GM13976 (cell line): ENCODE measurements around the gene C14orf180.

Experiments used
- DNase-seq: peaks from one replicate; pipeline ENCODE4 v3.0.0; 2012; ENCODE audit warnings: low spot score
- CTCF ChIP-seq: IDR thresholded peaks from 2 replicates; pipeline ENCODE4 v1.5.1; 2012; ENCODE audit warnings: borderline replicate concordance, mild to moderate bottlenecking; ENCODE audit not compliant: insufficient read depth; ENCODE audit errors: extremely low read depth, missing control alignments, control extremely low read depth
- in situ Hi-C: fragments of 300-500 bp; cut with MboI; formaldehyde crosslinking; loops from one replicate; pipeline ENCODE4 v1.12.0; 2022; ENCODE audit warnings: low sequenced_read_pairs, mixed read lengths, inconsistent platforms; ENCODE audit not compliant: unreplicated experiment

The C14orf180 gene

GRCh38 chr14:104572668-104573067 is 6.9 kb upstream of the C14orf180 start:
- no peak for TF ChIP-seq CTCF
- no peak for DNase-seq
- in situ Hi-C loops = no loop called here

- DNase-seq = no peak
- in situ Hi-C loops = no loop called here
- no peak for TF ChIP-seq CTCF
Observed at GRCh38 chr14:104573930-104574329, 5.6 kb upstream of the C14orf180 start.

- DNase-seq = no peak
- in situ Hi-C loops = no loop called here
- no peak for TF ChIP-seq CTCF
Observed at GRCh38 chr14:104574536-104574935, 5.0 kb upstream of the C14orf180 start.

- DNase-seq = no peak
- in situ Hi-C loops = no loop called here
- TF ChIP-seq CTCF = no peak
Observed at GRCh38 chr14:104574978-104575583, 4.5 kb upstream of the C14orf180 start.

- in situ Hi-C loops = no loop called here
- no peak for DNase-seq
- no peak for TF ChIP-seq CTCF
Observed at GRCh38 chr14:104576232-104576969, 3.2 kb upstream of the C14orf180 start.

GRCh38 chr14:104576970-104577332 is 2.6 kb upstream of the C14orf180 start:
- DNase-seq = no peak
- no peak for TF ChIP-seq CTCF
- in situ Hi-C loops = no loop called here

- DNase-seq = no peak
- no peak for TF ChIP-seq CTCF
- in situ Hi-C loops = no loop called here
Observed at GRCh38 chr14:104577426-104577825, 2.1 kb upstream of the C14orf180 start.
